ENCODE results near the gene ZNF839.

GRCh38 chr14:102326583-102326982, 7.0 kb downstream of the ZNF839 start:
- TF ChIP-seq EZH2 (IDR thresholded peaks at IDR 0.05; ENCODE audit: borderline replicate concordance) (no peak), CTCF (IDR thresholded peaks at IDR 0.05; ENCODE audit: poor library complexity) (no peak)
